SK-N-DZ (cell line): ENCODE data around the gene PPA1. TPM values are rescaled to one million over a fixed set of nuclear protein-coding genes. Genes with fewer than 3 reads are reported as not detected.
"Not testable (repeated sequence)": the region's sequence is repeated elsewhere in the genome, so short reads cannot be mapped to it uniquely, and the experiment has no call there.

Experiments
- DNase-seq: peaks from one replicate; pipeline ENCODE4 v3.0.0-alpha.2; 2015; ENCODE audit warnings: low spot score
- polyA plus RNA-seq, 2 experiments: library from polyadenylated mRNA; depleted of rRNA; stranded (reverse); fragments of >200 nt; gene quantifications; 2 replicates each; pipeline ENCODE4 v1.2.3, GENCODE V29; 2014

PPA1 gene
- polyA plus RNA-seq (2014; cell fraction: cytosol; rRNA removed) = 317 and 367 TPM in 2 replicates
- 160 and 184 TPM in 2 replicates for polyA plus RNA-seq (2014; cell fraction: nucleus; rRNA removed)

DNA sequence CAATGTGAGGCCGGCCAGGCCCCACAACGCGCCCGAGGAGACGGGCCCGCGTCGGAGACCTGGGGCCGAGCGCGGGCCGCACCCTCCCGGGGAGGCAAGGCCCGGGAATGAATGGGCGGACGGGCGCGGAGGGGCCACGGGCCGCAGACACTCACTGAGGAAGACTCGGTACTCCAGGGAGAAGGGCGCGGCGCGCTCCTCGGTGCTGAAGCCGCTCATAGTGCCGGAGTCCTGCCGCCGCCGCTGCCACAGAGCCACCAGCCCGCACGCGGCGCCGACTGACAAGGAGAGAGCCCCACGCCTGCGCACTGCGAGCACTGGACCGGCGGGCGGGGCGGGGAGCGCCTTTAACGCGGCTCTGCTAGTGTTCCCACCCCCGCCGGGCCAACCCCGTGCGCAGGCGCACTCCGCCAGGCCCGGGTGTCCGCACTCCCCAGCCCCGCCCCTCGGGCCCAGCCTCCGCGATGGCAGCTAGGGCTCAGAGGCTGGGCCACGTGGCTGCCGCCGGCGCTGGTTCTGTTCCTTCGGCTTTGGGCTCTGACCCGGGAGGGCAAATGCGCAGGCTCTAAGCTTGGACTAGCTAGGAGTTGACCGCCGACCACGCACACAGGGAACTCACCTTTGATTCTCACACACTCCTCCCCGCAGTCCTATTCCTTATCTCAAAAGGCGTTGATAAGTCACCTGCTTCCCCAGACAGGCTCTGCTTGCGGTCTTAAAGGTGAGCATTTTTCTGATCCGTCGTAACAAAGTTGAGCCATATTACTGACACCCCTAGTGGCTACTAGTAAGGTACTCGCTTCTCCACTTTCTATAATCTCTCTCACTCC lies at the start of gene PPA1:
TSS of gene PPA1 (minus strand) at position 321 of the 830 bp plus-strand sequence. CDS start at position 219, 102 bp downstream.
- DNase-seq = peak; percentile 93

DNA sequence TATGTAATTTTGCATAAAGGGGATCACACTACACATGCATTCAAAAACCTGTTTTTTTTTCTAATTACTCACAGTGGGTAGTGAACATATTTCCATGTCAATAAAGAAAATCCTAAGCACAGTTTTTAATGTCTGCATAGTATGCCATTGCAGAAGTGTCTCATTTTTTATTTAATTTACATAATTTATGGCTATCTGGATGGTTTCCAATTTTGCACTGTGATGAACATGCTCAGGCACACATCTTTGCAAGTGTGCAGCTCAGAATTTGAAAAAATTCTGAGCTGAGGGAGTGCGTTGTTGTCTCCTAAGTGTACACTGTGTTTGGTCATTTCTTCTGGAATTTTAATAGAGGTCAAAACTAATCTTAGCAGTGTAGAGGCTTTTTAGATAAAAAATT lies 48.4 kb upstream of the PPA1 start:
- DNase-seq = no peak

DNA sequence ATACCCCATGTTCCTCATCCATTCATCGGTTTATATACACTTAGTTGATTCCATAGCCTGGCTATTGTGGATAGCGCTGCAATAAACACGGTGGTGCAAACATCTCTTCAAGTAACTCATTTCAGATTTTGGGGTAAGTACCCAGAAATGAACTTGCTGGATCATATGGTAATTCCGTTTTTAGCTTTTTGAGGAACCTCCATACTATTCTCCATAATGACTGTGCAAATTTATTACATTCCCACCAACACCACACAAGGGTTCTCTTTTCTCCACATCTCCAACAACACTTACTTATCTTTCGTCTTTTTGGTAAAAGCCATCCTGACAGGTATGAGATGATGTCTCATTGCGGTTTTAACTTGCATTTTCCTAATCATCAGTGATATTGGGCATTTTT lies 46.9 kb upstream of the PPA1 start:
- no peak for DNase-seq

DNA sequence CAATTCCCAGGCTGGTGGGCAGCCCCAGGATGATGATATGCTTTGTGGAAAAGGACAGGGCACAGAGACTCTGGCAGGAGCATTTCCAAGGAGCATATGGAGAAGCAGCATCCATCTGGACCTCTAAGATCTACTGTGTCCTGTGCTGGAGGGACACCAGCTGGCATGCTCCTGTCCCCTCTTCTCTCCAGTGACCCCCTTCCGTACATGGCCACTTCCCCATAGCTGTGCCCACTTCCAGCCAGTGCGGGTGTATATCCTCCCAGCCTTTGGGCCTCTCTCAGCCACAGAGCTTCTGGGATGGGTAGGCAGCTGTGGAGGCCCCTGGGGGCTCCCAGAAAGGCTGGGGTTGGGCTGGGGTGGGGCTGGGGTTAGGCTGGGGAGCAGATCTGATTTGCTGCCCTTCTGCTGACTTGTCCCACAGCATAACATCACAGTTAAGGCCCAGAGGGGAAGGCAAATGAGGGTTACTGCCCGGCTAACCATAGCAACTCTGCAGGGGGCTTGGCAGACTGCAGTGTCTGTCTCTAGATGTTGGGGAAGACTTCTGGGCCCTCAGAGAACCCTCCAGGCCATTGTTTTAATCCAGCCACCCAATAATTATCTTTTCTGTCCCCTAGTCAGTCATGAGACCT lies 44.3 kb upstream of the PPA1 start:
- DNase-seq = no peak

DNA sequence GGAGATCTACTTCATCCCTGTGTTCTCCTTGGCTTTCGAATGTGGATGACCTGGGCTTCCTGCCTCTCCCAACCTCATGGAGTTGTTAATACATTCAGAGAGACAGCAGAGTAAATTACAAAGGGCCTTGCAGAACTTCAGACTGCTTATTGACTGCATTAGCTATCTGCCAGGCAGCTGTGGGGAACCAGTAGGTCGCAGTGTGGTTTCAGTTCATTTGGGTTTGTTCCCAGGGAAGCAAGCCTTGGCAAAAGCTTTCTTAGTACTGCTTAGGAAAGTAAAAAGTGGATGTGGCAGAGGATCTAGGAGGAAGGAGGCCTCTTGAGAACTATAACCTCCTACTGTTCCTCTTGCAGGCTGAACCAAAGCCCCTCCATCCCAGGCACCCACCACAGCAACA lies 41.4 kb upstream of the PPA1 start:
- no peak for DNase-seq

DNA sequence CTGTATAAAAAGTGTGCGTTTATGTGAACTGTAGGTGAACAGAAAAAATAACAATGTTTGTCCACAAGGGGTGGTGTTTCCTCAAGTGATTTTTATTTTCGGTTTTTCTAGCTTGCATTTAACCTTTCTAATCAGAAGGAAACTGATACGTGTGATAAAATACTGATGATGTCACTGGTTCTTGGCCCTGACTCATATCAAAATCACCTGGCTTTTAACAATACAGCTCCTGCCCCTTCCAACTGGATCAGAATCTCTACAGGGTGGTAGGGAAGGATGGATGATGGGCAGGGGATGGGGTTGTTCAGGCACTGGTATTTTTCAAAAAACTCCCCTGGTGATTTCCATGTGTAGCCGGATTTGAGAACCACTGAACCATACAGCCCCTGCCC lies 39.7 kb upstream of the PPA1 start:
- DNase-seq = no peak

DNA sequence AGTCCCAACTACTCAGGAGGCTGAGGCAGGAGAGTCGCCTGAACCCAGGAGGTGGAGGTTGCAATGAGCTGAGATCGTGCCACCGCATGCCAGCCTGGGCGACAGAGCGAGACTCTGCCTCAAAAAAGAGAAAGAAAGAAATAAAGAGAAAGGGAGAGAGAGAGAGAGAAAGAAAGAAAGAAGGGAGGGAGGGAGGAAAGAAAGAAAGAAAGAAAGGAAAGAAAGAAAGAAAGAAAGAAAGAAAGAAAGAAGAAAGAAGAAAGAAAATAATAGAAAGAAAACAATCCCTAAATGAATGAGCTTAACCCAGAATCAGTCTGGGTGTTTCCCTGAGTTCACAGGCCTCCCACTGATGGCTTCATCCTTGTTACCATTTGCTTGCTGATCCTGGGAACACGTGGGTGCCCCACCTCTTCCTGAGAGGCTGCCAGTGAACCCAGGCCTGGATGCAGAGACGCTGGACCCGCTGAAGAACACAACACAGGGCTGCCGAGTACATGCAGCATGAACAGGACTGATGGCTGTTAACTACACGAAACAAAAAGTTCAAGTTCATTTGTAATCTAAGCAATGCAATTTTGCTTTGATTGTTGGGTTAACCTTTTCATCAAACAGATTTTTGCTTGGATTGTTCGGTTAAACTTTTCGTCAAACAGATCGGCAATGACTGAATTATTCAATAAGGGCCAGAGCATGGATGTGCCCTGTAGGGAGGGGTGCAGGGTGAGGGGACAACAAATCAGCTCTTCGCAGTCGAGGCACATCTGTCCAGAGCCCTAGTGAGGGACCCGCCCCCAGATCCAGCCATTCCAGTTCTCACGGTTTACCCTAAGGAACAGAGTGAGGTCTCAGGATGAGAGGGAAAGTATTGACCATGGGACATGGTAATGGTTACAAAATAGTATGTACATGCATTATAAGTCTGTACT lies 39.0 kb upstream of the PPA1 start:
- DNase-seq = no peak

DNA sequence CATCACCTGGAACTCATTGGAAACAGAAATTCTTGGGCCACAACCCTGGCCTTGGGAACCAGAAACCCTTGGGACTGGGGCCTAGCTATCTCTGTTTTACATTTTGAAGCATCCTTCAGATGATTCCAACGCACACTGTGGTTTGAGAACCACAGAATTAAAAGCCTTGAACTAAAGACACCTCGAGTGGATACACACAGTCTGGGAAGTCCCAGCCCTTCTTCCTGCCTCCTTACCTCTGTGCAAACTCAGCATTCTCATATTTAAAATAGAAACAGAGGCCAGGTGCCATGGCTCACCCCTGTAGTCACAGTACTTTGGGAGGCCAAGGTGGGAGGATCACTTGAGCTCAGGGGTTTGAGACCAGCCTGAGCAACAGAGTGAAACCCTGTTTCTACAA lies 37.7 kb upstream of the PPA1 start:
- no peak for DNase-seq

DNA sequence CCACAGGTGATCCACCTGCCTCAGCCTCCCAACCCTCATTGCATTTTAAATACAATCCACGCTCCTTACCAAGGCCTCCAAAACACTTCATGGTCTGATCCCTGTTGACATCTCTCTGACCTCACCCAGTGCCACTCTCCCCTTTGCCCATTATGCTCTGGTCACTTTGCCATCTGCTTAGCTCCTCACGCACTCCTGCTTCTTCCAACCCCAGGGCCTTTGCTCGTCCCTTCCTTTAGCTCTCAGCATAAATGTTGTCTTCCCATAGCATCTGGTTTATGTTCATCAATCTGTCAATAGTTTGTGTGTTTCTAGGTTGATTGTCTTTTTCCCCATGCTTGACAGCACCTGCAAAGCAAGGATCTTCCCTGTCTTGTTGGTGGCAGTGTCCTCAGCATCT lies 36.5 kb upstream of the PPA1 start:
- DNase-seq = no peak

DNA sequence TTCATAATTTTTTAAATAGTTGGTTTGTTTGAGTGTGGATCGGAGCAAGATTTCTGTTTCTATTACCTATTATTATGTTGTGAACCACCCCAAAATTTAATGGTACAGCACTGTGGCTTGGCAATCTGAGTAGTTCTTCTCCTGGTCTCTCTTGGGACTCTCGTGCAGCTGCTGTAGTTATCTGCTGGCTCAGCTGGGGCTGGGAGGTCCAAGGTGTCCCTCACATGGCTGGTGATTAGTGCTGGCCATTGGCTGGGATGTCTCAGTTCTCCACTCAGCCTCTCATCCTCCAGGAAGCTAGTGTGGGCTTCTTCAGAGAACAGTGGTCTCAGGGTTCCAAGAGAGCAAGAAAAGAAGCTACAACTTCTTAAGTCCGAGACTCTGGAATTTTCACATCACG lies 35.1 kb upstream of the PPA1 start:
- no peak for DNase-seq

DNA sequence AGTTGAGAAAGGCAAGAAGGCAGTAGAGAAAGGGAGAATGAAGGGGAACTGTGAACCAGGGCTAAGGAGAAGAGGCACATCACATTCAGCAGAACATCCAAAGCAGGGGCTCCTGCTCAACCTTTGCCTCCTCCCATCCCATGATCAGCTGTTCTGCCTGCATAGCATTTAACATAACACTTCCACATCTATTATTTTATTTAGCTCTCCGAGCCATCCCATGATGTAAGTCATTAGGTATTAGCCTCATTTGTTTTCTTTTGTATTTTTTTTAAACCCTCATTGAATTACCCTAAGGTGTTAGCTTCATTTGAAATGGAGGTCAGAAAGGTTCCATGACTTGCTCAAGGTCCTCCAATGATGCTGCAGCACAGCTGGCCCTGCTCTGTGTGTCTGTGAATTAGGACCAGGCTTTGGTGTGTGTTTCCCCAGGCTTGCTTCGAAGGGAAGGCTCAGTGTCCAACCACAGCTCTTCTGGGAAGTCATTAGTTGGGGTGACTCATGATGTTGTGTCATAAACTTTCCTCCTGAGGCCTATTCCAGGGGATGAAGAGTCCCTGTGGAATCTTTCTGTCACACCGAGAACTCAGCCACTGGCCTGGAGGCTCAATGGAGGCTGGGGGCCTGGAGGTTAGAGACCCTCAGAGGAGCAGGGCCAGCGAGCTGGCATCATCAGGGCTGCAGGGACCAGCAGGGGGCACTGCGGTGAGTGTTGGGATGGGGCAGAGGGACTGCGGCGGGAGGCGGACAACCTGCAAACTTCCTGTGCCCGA lies 34.1 kb upstream of the PPA1 start:
- DNase-seq = no peak

DNA sequence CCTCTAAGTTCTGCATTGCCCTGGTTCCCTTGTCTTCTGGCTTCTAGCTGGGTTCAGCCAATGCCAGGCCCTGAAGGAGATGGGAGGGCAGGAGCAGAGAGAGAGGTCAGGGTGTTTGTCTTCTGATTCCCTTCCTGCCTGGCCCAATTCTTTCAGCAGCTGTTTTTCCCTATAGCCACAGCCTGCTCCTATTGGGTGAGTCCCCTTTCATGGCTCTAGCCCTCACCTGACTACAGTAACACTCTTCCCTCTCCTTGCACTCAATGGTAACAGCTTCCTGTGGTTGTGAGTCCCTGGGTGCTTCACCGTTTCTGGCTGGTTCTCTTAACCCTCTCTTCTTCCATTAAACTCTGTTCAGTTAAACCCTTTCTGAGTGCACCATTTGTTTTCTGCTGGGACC lies 33.5 kb upstream of the PPA1 start:
- no peak for DNase-seq

DNA sequence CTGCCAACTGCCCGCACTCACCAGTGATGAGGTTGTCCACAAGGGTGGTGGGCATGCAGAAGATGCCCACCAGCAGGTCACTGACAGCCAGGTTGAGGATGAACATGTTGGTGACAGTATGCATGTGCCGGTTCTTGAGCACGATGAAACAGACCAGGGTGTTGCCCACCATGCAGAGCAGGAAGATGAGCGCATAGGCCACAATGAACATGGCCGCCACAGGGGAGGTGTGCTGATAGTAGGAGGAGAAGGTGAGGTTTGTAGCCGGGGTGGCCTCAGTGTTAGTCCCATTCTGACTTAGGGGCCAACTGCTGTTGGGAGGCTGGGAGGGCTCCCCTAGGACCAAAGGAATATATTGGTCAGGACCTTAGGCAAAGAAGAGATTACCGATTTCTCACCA lies 32.8 kb upstream of the PPA1 start:
- no peak for DNase-seq

DNA sequence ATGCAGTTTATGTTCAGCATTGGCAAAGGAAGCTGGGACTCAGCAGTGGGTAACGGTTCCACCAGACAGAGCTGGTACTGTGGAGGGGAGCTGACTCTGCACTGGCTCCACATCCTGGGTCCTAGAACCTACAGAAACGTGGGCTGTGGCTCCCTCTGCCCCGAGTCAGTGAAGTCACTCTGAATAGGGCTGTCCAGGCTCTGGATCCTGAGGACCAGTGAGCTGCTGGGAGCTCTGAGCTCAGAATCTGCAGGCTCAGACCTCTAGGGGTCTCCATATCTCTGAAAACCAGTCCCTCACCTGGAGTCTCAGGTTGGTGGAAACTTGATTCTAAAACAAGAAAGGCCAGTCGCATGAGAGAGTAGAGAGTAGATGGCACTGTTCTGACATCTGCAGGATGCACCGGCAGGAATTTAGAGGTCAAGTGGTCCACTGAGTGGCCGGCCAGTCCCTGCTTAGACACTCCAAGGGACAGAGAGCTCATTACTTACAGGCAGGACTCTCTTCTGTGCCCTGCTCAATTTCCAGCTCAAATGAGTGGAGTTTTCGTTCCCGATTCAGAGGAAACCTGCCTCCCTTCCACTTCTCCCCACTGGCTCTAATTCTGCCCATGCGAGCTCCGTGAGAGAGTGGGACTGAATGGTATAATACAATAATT lies 31.9 kb upstream of the PPA1 start:
- DNase-seq = peak; percentile 24

DNA sequence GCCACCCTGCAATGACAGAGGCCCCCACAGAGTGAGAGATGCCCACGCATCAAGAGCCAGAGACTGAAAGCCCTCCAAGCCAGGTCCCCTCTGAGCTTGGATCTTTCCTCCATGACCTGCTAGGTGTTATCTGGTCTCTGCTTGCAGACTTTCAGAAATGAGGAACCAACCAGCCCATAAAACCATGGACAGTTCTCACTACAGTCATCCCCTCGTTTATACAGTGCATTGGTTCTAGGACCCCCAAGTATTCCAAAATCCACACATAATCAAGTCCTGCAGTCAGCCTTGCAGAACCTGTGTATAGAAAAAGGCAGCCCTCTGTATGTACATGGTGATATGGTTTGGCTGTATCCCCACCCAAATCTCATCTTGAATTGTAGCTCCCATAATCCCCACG lies 27.5 kb upstream of the PPA1 start:
- no peak for DNase-seq

DNA sequence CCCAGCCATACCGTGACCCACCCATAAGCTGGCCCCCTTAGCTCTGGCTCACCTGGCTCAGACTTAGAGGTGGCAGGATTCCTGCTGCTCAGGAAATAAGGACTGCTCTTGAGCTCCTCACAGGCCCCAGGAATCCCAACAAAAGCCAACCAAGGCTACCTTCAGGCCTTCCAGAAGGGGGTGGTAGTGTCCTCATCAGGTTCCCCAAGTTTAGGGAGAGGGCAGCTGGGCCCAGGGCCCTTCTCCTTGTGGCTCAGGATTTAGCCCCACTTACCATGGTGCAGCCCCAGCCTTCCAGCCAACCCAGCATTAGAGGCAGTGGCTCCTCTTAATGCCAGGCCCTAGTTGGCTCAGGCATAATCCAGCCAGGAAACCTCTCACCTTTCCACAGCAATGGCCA lies 27.0 kb upstream of the PPA1 start:
- no peak for DNase-seq

DNA sequence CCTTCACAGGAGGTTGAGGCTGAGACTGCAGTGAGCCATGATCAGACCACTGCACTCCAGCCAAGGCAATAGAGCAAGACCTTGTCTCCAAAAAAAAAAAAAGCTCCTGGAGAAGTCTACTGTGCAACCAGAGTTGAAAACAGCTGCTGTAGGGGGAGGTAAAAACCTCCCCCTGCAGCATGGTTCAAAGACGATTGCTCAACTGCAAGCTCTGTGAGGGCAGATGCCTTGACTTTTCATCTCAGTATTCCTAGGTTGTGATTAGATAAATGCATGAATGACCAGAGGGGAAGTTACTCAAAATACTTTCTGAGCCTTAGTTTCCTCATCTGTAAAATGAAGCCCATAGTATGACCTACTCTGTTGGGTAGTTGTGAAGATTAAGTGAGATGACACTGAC lies 25.0 kb upstream of the PPA1 start:
- DNase-seq = no peak

DNA sequence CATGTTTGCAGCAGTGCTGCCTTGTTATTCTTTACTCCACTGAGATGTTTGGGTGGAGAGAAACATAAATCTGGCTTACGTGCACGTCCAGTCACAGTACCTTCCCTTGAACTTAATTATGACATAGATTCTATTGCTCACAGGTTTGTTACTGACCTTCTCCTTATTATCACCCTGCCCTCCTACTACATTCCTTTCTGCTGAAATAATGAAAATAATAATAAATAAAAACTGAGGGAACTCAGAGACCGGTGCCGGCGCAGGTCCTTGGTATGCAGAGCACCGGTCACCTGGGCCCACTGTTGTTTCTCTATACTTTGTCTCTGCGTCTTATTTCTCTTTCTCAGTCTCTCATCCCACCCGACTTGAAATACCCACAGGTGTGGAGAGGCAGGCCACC lies 24.6 kb upstream of the PPA1 start:
- not testable (repeated sequence) for DNase-seq

DNA sequence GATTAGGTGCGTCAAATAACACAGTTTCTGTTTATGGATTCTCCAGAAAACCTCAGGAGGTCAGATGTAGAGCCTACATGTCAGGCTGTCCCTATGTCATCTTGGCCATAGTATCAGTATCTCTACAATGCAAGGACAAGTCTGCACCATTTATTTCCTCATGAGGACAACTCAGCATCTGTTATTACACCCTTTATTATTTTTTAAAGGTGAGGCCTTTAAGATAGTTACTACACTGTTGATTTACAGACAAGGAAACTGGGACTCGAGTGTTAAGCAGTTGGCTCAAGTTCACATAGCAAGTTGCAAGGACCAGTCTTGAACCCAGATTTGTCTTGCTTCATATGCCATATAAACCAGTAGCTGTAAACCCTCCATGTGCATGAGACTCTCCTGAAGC lies 23.2 kb upstream of the PPA1 start:
- DNase-seq = no peak
